ENCODE data around the gene PANK4.

Gene PANK4

DNA sequence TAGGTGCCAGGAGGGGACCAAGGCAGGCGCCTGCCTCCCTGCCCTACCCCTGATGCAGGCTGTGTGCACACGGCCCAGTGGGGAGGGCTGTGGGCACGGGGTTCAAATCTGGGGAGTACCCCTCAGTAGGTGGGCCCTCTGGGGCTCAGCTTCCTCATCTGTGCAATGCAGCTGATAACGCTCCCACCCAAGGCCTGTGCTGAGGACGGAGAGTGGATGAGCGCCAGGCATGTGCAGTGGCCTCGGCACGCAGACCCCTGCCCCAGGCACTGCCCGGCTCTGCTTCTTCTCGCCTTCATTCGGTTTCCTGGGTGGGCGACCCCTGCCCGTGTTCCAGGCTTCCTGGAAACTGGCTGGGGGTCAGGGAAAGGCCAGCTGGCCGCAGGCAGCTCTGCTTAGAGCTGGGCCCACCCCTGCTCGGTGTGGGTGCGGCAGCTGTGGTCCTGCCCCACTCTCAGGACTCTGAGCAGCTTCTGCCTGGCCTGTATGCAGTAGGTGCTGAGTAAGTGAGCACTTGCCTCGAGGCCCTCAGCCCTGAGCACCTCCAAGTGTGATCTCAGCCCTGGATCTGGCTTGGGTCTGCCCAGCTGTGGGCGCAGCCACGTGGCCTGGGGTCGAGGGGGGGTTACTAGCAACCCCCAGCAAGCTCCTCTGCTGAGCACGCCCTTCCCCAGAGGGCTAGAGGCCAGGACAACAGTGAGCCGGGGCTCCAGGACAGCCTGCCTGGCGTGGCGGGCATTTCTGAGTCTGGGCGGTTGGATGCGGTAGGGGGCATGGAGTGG, 17.9 kb upstream of the PANK4 start:
- no peak for DNase-seq

- no peak for DNase-seq
Observed at GRCh38 chr1:2543543-2544092, 17.2 kb upstream of the PANK4 start.

- no peak for DNase-seq
Observed at GRCh38 chr1:2542246-2542915, 16.0 kb upstream of the PANK4 start.

GRCh38 chr1:2541619-2542245, 15.3 kb upstream of the PANK4 start:
- no peak for DNase-seq

GRCh38 chr1:2540816-2541492, 14.6 kb upstream of the PANK4 start:
- DNase-seq, result no peak

GRCh38 chr1:2539312-2539907, 13.0 kb upstream of the PANK4 start:
- DNase-seq, result peak in 1 of 2 experiments; percentile 15

- DNase-seq, result no peak
Observed at GRCh38 chr1:2538872-2539271, 12.5 kb upstream of the PANK4 start.

GRCh38 chr1:2538376-2538775, 12.0 kb upstream of the PANK4 start:
- DNase-seq, result no peak

GRCh38 chr1:2537784-2538115, 11.4 kb upstream of the PANK4 start:
- DNase-seq, result no peak

DNA sequence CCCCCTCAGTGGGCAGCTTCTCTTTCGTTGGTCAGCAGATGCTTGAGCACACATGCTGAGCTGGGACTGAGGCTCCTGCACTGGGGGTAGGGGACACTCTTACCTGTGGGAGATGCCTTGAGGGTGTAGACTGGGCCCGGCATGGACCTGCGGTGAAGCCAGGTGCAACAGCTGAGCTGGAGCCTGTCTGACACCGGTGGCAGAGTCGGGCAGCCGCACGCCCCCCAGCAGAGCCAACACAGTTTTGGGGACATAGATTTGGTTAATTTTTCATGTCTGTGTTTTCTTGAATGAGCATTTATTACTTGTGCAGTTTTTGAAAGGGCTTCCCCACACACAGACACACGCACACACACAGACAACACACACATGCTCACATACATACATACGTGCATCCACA, 9.6 kb upstream of the PANK4 start:
- no peak for DNase-seq

DNA sequence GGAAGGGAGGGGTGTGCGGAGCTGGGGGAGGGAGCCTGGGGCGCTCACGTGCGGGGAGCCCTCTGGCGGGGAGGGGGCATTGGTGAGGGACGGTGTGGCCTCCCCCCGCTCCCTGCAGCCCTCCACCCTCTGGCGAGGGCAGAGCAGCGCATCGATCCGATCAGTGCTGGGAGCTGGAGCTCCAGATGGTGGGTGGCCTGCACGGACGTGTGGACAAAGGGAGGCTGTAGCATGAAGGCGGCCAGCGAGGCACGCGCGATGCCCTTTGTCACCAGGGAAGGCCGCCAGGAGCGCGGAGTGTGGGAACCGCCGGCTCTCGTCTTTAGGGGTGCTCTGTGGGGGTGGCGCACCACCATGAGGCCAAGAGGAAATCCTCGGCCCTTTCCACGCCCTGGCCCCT, 9.1 kb upstream of the PANK4 start:
- DNase-seq, result no peak

DNA sequence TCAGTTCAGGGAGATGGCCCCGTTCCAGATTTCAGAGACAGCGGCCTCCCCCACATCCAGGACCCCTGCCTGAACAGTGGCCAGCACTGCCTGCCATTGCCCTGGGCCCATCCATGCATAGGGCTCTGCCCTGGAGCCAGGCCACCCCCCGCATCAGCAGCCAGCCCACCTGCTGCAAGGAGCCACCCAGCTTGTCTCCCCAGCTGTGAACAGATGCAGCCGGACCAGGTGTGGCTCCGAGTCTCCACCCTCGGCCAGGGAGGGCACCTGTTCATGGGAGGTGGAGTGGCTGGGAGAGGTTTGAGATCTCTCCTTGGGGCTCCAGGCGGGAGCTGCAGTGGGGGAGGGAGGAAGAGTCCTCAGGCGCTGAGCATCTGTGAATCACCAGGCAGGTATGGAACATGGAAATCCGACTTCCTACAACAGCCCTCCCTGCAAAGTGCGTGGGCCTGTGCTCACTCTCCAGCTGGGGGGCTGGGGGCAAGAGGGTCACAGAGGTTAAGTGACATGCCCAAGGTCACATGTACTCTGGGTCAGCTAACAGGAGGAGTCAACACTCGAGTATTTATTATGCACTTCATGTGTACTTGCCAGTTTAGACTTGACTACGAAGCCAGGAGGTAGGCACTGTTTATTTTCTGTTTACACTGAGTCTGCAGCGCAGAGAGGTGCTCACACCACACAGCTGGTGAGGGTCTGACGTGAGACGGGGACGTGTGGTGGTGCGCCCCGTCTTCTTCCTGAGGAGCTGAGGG, 8.5 kb upstream of the PANK4 start:
- no peak for DNase-seq

- no peak for DNase-seq
Observed at GRCh38 chr1:2534315-2534686, 7.9 kb upstream of the PANK4 start.

DNA sequence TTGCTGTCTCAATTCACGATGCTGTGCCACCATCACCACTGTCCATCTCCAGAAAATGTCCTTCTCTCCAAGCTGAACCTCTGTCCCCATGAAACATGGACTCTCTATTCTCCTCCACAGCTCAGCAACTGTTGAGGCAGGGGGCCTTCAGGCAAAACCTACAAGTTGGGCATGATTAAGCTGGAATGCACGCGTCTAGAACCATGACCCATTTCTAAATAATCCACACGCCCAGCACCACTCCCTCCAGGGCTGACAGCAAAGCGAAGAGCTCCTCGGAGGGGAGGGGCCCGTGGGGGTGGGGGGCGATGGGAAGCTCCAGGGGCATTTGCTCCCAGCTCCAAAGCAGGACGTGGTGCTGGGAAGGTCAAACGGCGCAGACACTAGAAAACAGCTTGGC, 7.0 kb upstream of the PANK4 start:
- no peak for DNase-seq

DNA sequence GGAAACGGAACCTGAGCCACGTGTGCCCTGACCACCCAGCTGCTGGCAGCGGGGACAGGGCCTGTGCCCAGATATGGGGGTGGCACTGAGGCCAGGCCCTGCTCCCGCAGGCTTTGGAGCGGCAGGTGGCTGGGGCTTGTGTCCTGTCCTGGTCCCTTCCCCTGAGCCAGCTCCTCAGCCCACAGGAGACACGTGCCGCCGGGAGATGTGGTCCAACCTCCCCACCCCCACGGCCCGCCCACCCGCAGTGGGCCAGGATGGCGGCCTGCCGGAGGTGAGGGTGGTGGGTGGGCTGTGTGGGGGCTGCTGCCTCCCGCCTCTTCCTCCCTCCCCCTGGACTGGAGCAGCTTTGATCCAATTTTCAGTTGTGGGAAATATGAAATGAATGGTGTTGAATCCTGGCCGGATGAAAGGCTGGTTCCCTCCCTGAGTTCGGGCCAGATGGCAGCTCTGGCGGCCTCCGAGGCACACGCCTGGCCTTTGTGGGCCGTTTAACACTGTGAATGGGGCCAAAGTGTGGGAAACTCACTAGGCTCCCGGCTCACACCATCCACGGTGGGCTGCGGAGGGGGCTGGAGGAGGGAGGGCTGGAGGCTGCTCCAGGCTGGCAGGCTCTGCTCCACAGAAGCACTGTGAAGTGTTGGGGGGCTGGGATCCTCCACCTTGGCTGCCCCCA, 6.2 kb upstream of the PANK4 start:
- DNase-seq, result no peak

DNA sequence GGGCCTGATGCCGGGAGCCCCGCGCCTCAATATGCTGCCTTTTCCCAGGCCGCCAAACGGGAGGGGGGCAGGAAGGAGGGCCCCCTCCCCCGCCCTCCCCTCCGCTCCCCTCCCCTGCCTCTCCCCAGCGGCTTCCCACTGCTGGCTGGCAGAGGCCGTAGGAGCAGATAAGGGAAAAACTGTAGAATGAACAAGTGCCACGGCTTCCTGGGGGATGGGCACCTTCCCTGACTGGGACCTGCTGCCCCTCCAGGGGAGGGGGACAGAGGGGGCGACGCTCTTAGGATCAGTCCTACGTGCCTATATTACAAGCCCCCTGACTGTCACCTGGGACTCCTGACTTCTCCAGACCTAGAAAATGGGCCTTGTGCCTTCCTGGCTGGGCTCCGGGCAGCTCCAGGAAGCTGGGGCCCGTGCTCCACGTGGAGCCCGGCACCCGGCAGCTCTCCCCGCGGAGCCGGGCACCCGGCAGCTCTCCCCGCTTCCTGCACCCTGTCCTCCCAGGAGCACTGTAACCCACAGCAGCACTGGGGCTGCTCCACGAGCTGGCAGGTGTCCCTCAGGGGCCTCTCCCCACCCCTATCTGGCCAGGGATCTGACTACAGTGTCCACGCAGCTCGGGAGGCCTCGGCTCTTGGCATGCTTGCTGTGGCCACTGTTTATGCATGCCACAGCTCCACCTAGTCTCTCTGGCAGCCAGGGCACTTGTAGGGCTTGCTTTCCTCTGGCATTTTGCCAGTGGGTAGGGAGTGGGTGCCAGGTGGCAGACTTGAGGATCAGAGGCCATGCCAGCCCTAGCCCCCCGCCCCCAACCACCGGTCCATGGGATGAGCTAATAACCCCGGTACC, 4.3 kb upstream of the PANK4 start:
- DNase-seq, result no peak

DNA sequence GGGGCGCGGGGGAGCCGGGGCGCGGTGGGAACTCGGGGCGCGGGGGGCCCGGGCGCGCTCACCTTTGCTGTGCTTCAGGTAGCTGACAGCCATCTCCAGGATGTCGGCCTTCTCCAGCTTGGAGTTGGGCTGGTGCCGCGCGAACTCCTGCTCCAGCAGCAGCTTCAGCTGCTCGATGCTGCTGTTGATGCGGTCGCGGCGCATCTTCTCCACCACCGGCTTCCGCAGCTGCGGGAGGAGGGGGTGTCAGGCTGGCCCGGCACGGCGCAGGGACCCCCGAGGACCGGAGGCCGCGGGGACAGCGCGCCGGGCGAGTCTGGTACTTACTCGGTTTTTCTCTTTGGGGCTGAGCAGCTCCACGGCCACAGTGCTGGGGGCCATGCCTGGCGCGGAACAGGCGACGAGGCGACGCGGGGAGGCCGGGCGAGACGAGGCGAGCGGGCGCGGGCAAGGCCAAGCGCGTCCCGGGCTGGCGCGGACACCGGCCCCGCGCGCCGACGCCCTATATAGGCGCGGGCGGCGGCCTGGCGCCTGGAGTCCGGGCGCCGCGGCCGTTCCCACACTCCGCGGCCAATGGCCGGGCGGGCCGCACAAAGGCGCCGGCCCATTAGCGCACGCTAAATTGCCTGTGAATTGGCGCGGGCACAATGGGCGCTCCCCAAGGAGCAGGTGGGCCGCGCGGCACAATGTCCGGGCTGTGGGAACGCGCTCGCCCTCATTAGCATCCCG, 3.6 kb upstream of the PANK4 start, which contains the start of gene HES5:
TSS of gene HES5 (minus strand) at position 480 of the 729 bp plus-strand sequence. CDS start at position 381, 99 bp downstream.
- no peak for DNase-seq

DNA sequence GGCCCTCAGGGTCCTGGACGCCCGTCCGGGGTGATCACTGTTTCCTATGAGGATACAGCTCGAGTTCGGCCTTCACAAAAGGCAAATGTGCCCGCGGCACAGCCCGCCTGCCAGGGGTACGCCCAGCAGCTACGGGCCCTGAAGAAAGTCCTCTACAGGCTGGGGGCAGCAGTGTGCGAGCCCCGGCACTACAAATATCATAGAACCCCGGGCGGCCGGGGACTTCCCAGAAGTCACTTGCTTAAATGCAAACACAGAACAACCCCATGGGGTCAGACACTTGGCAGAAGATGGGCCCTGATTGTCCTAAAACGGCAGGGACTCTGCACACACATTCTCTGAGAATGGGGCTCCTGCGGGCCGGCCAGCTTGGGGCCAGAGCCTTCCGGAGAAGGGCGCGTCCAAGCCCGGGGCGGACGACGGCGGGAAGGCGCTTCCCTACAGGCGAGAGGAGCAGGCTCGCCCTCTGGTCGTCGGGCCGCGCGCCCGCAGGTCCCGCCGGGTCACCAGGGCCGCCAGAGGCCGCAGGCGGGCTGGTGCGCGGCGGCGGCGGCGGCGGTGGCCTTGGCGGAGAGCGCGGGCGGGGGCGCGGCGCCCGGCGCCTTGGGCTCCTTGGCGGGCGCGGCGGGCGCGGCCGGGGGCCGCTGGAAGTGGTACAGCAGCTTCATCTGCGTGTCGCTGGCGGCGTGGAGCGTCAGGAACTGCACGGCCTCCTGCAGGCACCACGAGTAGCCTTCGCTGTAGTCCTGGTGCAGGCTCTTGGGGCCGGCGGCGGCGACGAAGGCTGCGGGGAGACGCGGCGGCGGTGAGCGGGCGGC, 2.8 kb upstream of the PANK4 start:
- no peak for DNase-seq

GRCh38 chr1:2528611-2528965, 2.2 kb upstream of the PANK4 start:
- no peak for DNase-seq
